ENCODE measurements around the gene OPN4. TPM values are rescaled to one million over a fixed set of nuclear protein-coding genes. Genes with fewer than 3 reads are reported as not detected.

Gene OPN4
- total RNA-seq, 4 donors from 2014 or later: 1.1 TPM; not detected in 3

DNA sequence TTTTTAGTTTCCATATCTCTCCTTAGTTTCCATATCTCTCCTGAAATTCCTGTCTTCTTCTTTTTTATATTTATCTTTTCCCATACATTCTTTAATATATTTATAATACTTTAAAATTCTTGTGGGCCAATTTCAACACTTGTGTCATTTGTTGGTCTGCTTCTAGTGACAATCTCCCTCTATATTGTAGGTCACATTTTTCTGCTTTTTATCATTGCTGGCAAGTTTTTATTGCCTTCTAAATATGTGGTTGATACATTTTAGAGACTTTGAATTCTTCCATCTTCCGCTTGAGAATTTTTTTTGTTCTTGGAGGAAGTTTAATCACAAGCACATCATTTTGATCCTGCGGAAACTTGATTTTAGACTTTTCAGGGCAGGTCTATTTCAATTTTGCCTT is 26.0 kb upstream of the OPN4 start:
- ATAC-seq (ENCODE audit: low FRiP score) (no peak), DNase-seq (ENCODE audit: low spot score) (no peak)
- TF ChIP-seq, protein P1, sequence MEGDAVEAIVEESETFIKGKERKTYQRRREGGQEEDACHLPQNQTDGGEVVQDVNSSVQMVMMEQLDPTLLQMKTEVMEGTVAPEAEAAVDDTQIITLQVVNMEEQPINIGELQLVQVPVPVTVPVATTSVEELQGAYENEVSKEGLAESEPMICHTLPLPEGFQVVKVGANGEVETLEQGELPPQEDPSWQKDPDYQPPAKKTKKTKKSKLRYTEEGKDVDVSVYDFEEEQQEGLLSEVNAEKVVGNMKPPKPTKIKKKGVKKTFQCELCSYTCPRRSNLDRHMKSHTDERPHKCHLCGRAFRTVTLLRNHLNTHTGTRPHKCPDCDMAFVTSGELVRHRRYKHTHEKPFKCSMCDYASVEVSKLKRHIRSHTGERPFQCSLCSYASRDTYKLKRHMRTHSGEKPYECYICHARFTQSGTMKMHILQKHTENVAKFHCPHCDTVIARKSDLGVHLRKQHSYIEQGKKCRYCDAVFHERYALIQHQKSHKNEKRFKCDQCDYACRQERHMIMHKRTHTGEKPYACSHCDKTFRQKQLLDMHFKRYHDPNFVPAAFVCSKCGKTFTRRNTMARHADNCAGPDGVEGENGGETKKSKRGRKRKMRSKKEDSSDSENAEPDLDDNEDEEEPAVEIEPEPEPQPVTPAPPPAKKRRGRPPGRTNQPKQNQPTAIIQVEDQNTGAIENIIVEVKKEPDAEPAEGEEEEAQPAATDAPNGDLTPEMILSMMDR (IDR thresholded peaks at IDR 0.05): no peak

DNA sequence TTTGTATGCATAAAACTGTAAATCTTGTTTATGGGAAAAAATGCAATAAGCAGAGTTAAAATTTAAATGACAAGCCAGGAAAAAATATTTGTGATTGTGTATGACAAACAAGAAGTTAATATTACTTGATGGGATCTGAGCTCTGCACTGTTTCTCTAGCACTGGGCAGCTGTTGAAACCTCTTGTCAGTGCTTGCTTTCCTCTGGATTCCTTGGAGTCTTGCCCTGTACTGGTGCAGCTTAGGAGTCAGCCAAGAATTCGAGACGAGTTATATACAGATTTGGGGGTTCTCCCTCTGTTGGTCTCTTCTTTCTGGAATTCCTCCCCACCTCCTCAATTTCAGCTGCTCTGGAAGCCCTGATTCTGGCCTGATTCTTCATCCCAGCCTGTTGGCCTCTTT is 24.3 kb upstream of the OPN4 start:
- ATAC-seq (ENCODE audit: low FRiP score) (no peak), DNase-seq (ENCODE audit: low spot score) (no peak)
- TF ChIP-seq, protein P1 (IDR thresholded peaks at IDR 0.05): no peak

DNA sequence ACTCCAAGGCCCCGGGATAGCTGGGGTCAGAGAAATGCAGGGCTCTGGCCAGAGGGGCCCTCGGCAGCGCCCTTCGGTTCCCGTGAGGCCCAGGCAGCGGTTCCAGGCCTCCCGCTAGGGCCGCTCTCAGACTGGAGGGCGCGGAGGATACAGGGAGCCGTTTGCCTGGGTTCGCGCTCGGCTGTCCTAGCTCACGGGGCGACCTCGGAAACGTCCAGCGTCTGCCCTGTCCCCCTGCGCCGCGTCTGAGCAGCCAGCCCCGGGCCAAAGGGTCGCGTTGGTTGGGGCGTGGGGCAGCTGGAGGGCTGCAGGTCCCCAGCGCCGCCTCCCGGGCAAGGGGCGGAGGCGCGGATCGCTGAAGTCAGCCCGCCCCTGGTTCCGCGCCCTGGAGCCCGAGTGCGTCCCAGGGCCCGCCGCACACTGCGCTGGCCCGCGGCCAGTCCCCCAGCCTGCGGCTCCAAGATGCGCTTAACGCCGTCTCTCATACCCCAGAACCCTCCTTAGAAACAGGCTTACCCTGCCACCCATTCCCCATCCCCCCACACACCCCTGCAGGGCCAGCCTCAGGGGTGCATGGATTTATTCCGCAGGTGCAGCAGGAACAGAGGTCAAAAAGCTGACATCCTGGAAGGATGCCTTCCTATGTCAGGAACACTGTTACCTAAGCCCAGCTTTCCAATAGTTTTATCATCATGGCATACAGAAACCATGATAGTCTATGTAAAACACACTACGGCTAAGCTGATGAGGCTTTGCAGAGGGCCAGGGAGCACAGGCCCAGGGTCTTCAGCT is 22.1 kb upstream of the OPN4 start:
- TF ChIP-seq, protein P1 (IDR thresholded peaks at IDR 0.05): no peak
- peak; percentile 52 for ATAC-seq (ENCODE audit: low FRiP score)

GRCh38 chr10:86632951-86633350 is 21.4 kb upstream of the OPN4 start:
- no peak for ATAC-seq (ENCODE audit: low FRiP score)
- no peak for DNase-seq (ENCODE audit: low spot score)
- TF ChIP-seq, protein P1 (IDR thresholded peaks at IDR 0.05): no peak

More for the DNA sequence above, 22.1 kb upstream of the OPN4 start:
- DNase-seq (ENCODE audit: low spot score): no peak

DNA sequence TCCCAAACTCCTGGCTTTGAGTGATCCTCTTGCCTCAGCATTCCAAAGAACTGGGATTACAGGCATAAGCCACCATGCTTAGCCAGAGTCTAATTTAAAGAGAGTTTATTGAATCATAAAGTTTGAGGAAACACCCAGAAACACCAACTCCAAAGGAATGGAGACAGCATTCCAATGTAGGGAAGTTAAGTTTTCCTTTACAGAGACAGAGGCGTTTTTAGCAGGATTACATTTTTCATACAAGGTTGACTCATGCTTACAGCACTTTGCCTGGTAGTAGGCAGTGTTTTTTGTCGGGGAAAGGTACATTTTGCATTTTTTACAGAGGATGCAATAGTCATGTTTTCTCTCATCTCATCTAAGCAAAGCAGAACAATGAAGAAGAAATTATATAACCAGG is 18.9 kb upstream of the OPN4 start:
- TF ChIP-seq, protein P1 (IDR thresholded peaks at IDR 0.05): no peak
- DNase-seq (ENCODE audit: low spot score) (no peak), ATAC-seq (ENCODE audit: low FRiP score) (peak; percentile 85)

DNA sequence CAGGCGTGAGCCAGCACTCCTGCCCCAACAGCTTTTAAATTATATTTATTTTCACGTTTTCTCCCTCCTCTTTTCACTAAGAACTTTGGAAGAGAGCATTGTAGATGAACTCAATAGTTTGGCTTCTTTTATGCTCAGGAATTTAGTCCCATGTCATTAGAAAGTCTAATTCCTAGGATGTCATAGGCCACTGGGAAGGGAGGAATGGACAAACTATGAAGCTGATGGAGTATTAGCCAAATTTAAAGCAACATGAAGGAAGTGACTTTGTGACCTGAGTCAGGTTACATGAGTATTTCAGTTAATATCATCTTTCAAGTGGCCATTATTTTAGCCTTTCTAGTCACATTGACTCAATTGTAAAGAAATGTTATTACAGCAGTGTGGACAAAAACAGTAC is 18.0 kb upstream of the OPN4 start:
- DNase-seq (ENCODE audit: low spot score): no peak
- TF ChIP-seq, protein P1 (IDR thresholded peaks at IDR 0.05): no peak
- no peak for ATAC-seq (ENCODE audit: low FRiP score)

GRCh38 chr10:86642021-86642420 is 12.3 kb upstream of the OPN4 start:
- DNase-seq (ENCODE audit: low spot score) (no peak), ATAC-seq (ENCODE audit: low FRiP score) (no peak)
- TF ChIP-seq, protein P1 (IDR thresholded peaks at IDR 0.05): no peak

Measured in omental fat pad (tissue), 4 donors.